Stomach (tissue), 9 donors: ENCODE results near the gene TTC13. TPM values are rescaled to one million over a fixed set of nuclear protein-coding genes. Genes with fewer than 3 reads are reported as not detected.
A peak's percentile ranks its signal among the peaks of the same experiment; 100 is the strongest.

Source experiments
- DNase-seq, 2 donors: peaks; one replicate each; pipeline versions ENCODE4 v3.0.0 to v3.0.0-alpha.2; 2013 to 2019
- H3K27ac ChIP-seq, 5 donors: fragments of 200-600 bp in 4 of 5; sonication (generic) in 4 of 5; one replicate each; pipeline ENCODE4 v1.5.1; 2013 to 2019; ENCODE audit warnings: mild to moderate bottlenecking in 1 of 5, moderate library complexity in 1 of 5
- H3K27me3 ChIP-seq, 3 donors: fragments of 200-600 bp; sonication (generic); one replicate each; pipeline ENCODE4 v1.5.1; 2017 to 2019; ENCODE audit warnings: mixed run types in 1 of 3
- H3K36me3 ChIP-seq, 4 donors: fragments of 200-600 bp; sonication (generic); 1 replicate in 3 of 4; 2 replicates in 1 of 4; pipeline ENCODE4 v1.5.1; 2016 to 2019
- H3K4me1 ChIP-seq, 4 donors: fragments of 200-600 bp; sonication (generic); one replicate each; pipeline ENCODE4 v1.5.1; 2016 to 2019
- H3K4me3 ChIP-seq, 4 donors: fragments of 200-600 bp; sonication (generic) in 3 of 4; one replicate each; pipeline ENCODE4 v1.5.1; 2016 to 2019; ENCODE audit warnings: mild to moderate bottlenecking in 1 of 4
- H3K9me3 ChIP-seq, 4 donors: fragments of 200-600 bp; sonication (generic); one replicate each; pipeline ENCODE4 v1.5.1; 2016 to 2019
- EP300 ChIP-seq: sonication (generic); formaldehyde crosslinking; IDR thresholded peaks from one replicate; pipeline ENCODE4 v1.6.1; 2017; ENCODE audit warnings: antibody characterized with exemption
- POLR2A ChIP-seq, 4 donors: fragments of 450-650 bp; IDR thresholded peaks; one replicate each; pipeline ENCODE4 v1.6.1; 2016; ENCODE audit warnings: antibody characterized with exemption in 4 of 4, control low read depth in 2 of 4, mild to moderate bottlenecking in 1 of 4, moderate library complexity in 1 of 4
- POLR2AphosphoS5 ChIP-seq, 3 donors: sonication (generic); formaldehyde crosslinking; IDR thresholded peaks; one replicate each; pipeline ENCODE4 v1.6.1; 2016; ENCODE audit warnings: antibody characterized with exemption in 3 of 3
- WGBS, 5 donors: extraction: QIAGEN DNeasy Blood & Tissue Kit in 3 of 5; methylation state at CpG; one replicate each; pipeline versions ENCODE4 v1.1.5 to v1.1.7; 2013 to 2018; 5-methylcytosine and 5-hydroxymethylcytosine counted together
- intact Hi-C: fragments of 100-400 bp; cut with DNase I; formaldehyde crosslinking; loops from one replicate; pipeline ENCODE4 v1.15.1; 2023; ENCODE audit warnings: low total_unique reads
- polyA plus RNA-seq, 3 donors: library from polyadenylated mRNA; stranded (reverse); fragments of 200-250 nt; gene quantifications; one replicate each; pipeline ENCODE4 v1.2.3, GENCODE V29; 2013
- total RNA-seq, 5 donors: library from RNA; depleted of rRNA; stranded (reverse); fragments of >200 nt; gene quantifications; one replicate each; pipeline versions ENCODE4 v1.1.0 to v1.2.3, GENCODE V29; 2014 to 2016
- TF ChIP-seq, protein P1 (sequence below), 7 experiments: fragments of 450-650 bp in 4 of 7; fragments of 200-600 bp in 3 of 7; sonication (generic) in 3 of 7; IDR thresholded peaks; one replicate each; pipeline ENCODE4 v1.5.1; 2016 to 2019; ENCODE audit warnings: antibody characterized with exemption in 7 of 7, control low read depth in 2 of 7, mild to moderate bottlenecking in 1 of 7
- donor health status: healthy with polysubstance abuse.
- donor health status: Bipolar disorder and iron deficiency.
- donor health status: healthy.

TTC13 gene
- total and polyA plus RNA-seq, 8 donors = 2.1 to 117 (median 35.4) TPM

DNA sequence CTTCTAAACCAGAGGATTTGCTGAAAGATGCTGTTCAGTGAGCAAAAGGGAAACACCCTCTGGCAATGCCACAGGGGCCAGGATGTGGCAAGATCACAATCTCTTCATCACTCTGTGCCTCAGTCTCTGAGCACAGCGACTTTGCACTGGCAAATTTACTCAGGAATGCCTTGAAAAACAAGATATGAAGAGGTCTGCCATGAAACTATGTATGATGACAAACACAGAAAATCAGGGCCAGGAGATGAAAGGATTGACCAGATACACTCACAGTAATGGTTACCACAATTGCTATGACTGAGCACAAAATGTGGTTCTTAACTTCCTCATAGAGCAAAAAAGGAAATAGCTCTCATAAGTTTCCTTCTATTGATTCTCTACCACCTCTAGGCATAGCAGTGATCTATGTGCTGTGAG is 5.8 kb downstream of the TTC13 start:
- Histone ChIP-seq H3K9me3 (no peaks in the 10 kb centered on the region), H3K36me3 (peaks cover 0 to 14% (median 9%) of the 10 kb centered on the region in 4 donors), H3K4me1 (peaks cover 18 to 71% (median 44%) of the 10 kb centered on the region in 4 donors), H3K27ac (peak overlapping the region; percentile 15 to 67 (median 43)), H3K27me3 (no peaks in the 10 kb centered on the region), H3K4me3 (no peak overlapping the region)
- 29 to 33% (median 32%) methylated on average over 1 of the region's 1 CpG for WGBS, 5 donors
- intact Hi-C loops = no loop called here
- peak in 1 of 2 donors; percentile 48 for DNase-seq
- TF ChIP-seq POLR2AphosphoS5 (IDR thresholded peaks at IDR 0.05) = no peak
- TF ChIP-seq, protein P1, sequence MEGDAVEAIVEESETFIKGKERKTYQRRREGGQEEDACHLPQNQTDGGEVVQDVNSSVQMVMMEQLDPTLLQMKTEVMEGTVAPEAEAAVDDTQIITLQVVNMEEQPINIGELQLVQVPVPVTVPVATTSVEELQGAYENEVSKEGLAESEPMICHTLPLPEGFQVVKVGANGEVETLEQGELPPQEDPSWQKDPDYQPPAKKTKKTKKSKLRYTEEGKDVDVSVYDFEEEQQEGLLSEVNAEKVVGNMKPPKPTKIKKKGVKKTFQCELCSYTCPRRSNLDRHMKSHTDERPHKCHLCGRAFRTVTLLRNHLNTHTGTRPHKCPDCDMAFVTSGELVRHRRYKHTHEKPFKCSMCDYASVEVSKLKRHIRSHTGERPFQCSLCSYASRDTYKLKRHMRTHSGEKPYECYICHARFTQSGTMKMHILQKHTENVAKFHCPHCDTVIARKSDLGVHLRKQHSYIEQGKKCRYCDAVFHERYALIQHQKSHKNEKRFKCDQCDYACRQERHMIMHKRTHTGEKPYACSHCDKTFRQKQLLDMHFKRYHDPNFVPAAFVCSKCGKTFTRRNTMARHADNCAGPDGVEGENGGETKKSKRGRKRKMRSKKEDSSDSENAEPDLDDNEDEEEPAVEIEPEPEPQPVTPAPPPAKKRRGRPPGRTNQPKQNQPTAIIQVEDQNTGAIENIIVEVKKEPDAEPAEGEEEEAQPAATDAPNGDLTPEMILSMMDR (IDR thresholded peaks at IDR 0.05) = no peak
- TF ChIP-seq POLR2A (IDR thresholded peaks at IDR 0.05) = no peak
- no peak for TF ChIP-seq EP300

DNA sequence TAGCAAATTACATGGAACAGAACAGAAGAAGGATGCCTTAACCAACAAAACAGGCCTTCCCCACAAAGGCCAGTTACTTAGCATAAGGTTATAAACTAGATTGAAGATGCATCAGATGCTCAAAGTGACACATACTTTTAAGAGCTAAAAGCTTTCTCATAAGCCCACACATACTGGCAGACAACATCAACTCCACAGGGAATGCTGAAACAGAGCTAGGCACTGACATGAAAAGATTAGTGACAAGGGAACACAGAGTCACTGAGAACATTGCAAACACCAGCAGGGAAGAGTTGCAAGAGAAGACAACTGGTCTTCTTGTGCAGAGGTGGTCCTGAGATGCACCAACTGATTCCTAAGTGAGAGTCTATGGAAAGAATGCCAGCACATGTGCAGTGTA is 6.9 kb downstream of the TTC13 start:
- Histone ChIP-seq H3K27ac (peak overlapping the region in 1 of 5 donors; percentile 30), H3K4me1 (peaks cover 18 to 68% (median 35%) of the 10 kb centered on the region in 4 donors), H3K36me3 (peaks cover 0 to 14% (median 9%) of the 10 kb centered on the region in 4 donors), H3K4me3 (no peak overlapping the region), H3K27me3 (no peaks in the 10 kb centered on the region), H3K9me3 (no peaks in the 10 kb centered on the region)
- intact Hi-C loops = no loop called here
- TF ChIP-seq, protein P1 (IDR thresholded peaks at IDR 0.05) = no peak
- no peak for TF ChIP-seq EP300
- TF ChIP-seq POLR2A (IDR thresholded peaks at IDR 0.05) = no peak
- no peak for TF ChIP-seq POLR2AphosphoS5 (IDR thresholded peaks at IDR 0.05)
- DNase-seq = no peak

DNA sequence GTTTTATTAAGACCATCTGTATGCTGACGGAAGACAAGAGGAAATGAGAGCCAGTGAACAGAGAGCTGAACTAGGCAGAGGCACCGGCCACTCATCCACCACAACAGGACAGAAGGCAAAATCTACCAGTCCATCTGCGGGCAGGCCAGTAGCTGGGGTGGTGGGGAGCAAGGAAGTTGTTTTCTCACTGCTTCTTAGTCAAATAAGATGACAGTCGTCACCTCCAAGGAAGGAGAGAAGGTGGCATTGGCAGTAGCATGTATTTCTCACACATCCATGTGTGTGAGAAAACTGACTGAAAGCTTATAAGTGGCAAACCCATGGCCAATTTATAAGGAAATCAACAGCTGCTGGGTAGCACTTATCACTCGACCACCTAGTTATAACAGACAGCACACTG is 8.2 kb downstream of the TTC13 start:
- TF ChIP-seq EP300 (no peak), POLR2AphosphoS5 (IDR thresholded peaks at IDR 0.05) (no peak), POLR2A (IDR thresholded peaks at IDR 0.05) (no peak)
- TF ChIP-seq, protein P1 (IDR thresholded peaks at IDR 0.05) = no peak
- 76 to 88% (median 80%) methylated on average over 5 of the region's 5 CpGs for WGBS, 5 donors
- H3K27me3 ChIP-seq = no peaks in the 10 kb centered on the region
- H3K27ac ChIP-seq = no peak overlapping the region
- H3K9me3 ChIP-seq = no peaks in the 10 kb centered on the region
- H3K36me3 ChIP-seq = peaks cover 0 to 4% (median 0%) of the 10 kb centered on the region in 4 donors
- H3K4me3 ChIP-seq = no peak overlapping the region
- no peak for DNase-seq
- intact Hi-C loops = no loop called here
- peaks cover 17 to 68% (median 29%) of the 10 kb centered on the region in 4 donors for H3K4me1 ChIP-seq

DNA sequence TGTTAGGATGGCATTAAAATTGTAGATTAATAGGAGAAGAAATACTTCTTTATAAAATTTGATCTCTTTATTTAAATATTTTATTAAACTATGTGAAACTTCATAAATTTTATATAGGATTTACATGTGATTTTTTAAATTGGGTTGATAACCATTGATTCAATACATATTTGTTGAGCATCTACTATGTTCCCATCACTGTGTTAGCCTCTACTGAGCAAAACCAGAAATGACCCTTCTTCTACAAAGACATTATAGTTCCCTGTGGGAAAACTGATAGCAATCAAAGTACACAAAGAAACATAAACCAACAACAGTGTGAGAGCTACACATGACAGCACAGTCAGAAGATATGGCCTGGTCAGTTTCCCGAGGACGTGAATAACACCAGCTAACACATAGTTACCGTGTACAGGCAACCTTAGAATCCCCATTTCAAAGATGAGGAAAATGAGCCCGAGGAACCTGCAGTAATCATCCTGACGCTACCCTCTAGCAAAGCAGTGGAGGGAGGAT is 12.2 kb downstream of the TTC13 start:
- WGBS, 5 donors = 62 to 84% (median 78%) methylated on average over 5 of the region's 5 CpGs
- DNase-seq = no peak
- TF ChIP-seq, protein P1 (IDR thresholded peaks at IDR 0.05) = no peak
- no peak for TF ChIP-seq POLR2AphosphoS5 (IDR thresholded peaks at IDR 0.05)
- no peak for TF ChIP-seq EP300
- no peak for TF ChIP-seq POLR2A (IDR thresholded peaks at IDR 0.05)
- Histone ChIP-seq H3K36me3 (peaks cover 0 to 4% (median 1%) of the 10 kb centered on the region in 4 donors), H3K9me3 (no peaks in the 10 kb centered on the region), H3K27ac (no peak overlapping the region), H3K4me1 (peaks cover 4 to 44% (median 18%) of the 10 kb centered on the region in 4 donors), H3K27me3 (no peaks in the 10 kb centered on the region), H3K4me3 (no peak overlapping the region)
- intact Hi-C loops = no loop called here
